HUES6 (cell line): ENCODE measurements around the gene MED27.

Experiments used
- H3K27ac ChIP-seq: 2 replicates; pipeline ENCODE4 v1.7.0; 2013; ENCODE audit warnings: low read depth, mild to moderate bottlenecking, low read length, inconsistent platforms
- H3K27me3 ChIP-seq: 2 replicates; pipeline ENCODE4 v1.6.1; 2013; ENCODE audit warnings: low read length; ENCODE audit not compliant: control insufficient read depth, insufficient read depth
- H3K36me3 ChIP-seq: 2 replicates; pipeline ENCODE4 v1.6.1; 2013; ENCODE audit warnings: low read length; ENCODE audit not compliant: control insufficient read depth, insufficient read depth
- H3K4me1 ChIP-seq: 2 replicates; pipeline ENCODE4 v1.6.1; 2013; ENCODE audit warnings: low read length; ENCODE audit not compliant: control insufficient read depth, insufficient read depth
- H3K4me3 ChIP-seq: 2 replicates; pipeline ENCODE4 v1.5.1; 2013; ENCODE audit warnings: low read depth, low read length
- H3K9ac ChIP-seq: one replicate; pipeline ENCODE4 v1.6.1; 2013; ENCODE audit warnings: mild to moderate bottlenecking, low read length
- H3K9me3 ChIP-seq: 2 replicates; pipeline ENCODE4 v1.6.1; 2013; ENCODE audit warnings: low read depth, low read length; ENCODE audit not compliant: control insufficient read depth, insufficient read depth

MED27 gene

DNA sequence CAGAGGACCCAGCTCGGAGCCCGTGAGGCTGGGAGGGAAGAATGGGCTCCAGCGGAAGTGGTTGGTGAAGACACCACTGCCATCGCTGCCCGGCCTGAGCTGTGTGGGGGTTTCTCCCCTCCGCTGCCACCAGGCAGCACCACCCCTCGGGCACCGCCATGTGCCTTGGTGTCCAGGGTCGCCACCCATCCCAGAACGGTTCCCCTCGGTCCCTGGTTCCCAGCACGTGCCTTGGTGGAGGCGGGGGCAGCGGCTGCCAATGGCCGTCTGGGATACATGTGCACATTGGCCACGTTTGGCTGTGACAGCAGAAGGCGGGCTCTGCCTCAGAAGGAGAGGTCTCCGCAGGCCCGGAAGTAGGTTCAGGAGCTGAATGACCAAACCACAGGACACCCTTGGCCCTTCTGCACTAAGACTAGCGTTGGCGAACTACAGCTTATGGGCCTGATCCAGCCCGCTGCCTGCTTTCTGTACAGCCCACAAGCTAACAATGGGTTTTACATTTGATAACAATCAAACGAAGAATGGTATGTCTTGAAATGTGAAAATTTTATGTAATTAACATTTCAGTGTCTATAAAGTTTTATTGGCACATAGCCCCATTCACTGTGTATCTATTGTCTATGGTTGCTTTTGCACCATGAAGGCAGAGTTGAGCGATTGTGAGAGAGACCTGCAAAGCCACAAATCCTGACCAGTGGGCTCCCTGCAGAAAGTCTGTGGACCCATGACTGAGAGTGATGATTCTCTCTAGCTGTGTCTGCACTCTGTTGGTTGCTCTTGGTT lies 248.1 kb downstream of the MED27 start:
- Histone ChIP-seq H3K9ac (no peak overlapping the region), H3K4me1 (no peaks in the 10 kb centered on the region), H3K9me3 (peaks cover 14% of the 10 kb centered on the region), H3K27me3 (no peaks in the 10 kb centered on the region), H3K27ac (no peak overlapping the region), H3K36me3 (no peaks in the 10 kb centered on the region), H3K4me3 (no peak overlapping the region)

DNA sequence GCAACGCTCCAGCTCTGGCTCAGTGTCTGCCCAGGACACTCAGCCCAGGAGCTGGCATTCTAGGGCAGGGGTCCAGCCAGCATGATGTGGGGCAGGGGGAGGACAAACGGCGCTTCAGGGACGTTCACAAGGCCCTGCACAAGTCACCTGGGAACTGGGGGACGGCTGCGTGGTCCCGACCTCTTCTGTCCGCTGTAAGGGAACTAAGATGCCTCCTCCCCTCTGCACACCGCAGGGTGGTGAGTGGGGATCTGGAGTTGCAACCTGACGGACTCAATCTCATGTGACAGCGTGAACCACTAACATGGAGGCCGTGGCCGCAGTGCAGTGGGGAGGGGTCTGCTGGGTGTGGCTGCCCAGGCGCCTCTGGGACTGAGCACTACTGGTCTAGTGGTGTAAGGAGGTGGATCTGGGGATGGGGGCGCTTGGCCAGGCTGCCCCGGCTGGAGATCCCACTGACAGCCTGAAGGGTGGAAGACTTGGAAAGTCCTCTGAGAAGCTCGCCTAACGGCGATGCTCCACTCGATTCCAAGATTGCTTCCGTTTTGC lies 251.8 kb downstream of the MED27 start:
- Histone ChIP-seq H3K36me3 (no peaks in the 10 kb centered on the region), H3K9ac (no peak overlapping the region), H3K4me1 (no peaks in the 10 kb centered on the region), H3K9me3 (no peaks in the 10 kb centered on the region), H3K4me3 (no peak overlapping the region), H3K27ac (no peak overlapping the region), H3K27me3 (no peaks in the 10 kb centered on the region)

DNA sequence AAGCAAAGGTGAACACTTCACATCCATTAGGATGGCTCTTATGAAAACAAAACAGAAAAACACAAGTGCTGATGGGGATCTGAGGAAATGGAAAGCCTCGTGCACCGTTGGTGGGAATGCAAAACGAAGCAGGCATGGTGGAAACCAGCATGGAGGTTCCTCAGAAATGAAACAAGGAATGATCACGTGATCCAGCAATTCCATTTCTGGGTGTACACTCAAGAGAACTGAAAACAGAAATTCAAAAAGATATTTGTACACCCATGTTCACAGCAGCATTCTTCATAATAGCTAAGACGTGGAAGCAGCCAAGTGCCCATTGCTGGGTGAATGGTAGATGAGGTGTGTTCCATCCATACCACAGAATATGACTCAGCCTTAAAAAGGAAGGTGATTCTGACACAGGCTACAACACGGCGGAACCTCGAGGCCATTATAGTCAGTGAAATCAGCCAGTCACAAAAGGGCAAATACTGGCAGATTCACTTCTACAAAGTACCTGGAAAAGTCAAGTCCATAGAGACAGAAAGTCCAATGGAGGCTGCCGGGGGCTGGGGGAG lies 252.6 kb downstream of the MED27 start:
- H3K27me3 ChIP-seq: no peaks in the 10 kb centered on the region
- no peaks in the 10 kb centered on the region for H3K36me3 ChIP-seq
- H3K4me1 ChIP-seq: no peaks in the 10 kb centered on the region
- H3K27ac ChIP-seq: no peak overlapping the region
- H3K9me3 ChIP-seq: no peaks in the 10 kb centered on the region
- H3K9ac ChIP-seq: no peak overlapping the region
- no peak overlapping the region for H3K4me3 ChIP-seq

DNA sequence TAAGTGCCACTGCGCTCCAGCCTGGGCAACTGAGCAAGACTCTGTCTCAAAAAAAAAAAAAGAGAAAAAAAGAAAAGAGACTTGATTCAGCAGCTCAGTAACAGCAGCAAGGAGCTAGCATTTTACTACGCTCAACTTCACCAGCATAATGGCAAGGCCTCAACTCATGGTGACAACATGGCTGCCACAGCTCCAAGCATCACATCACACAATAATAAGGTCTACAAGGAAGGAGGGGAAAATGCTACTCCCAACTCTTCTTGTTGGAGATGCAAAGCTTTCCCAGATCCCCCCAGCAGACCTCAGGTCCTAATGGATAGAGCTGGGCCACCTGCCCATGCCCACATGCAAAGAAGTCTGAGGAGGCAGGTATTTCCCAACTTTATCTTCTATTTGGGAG lies 253.6 kb downstream of the MED27 start:
- Histone ChIP-seq H3K4me1 (no peaks in the 10 kb centered on the region), H3K9me3 (no peaks in the 10 kb centered on the region), H3K4me3 (no peak overlapping the region), H3K27me3 (no peaks in the 10 kb centered on the region), H3K9ac (no peak overlapping the region), H3K36me3 (no peaks in the 10 kb centered on the region), H3K27ac (no peak overlapping the region)

DNA sequence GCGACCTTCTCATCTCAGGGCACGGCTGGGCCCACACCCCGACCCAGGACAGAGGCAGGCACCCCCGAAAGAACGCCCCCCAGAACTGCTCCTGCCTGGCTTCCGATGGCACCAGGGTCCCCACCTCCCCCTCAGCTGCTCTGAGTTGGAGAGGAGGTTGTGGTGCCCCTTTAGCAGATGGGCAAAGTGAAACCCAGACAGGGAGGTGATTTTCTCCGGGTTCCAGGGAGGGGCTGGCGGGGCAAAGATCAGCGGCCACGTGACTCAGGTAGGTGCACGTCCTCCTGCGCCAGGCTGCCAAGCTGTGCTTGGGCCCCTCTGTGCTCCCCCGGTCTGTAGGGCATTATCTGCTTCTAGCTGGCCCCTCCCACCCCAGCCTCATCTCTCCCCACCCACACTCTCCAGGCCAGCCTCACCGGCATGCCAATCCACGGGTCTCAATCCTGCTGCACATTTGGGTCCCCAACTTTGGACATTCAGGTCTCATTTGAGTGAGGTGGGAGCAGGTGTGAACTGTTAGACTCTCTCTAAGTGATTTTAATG lies 254.6 kb downstream of the MED27 start:
- no peaks in the 10 kb centered on the region for H3K36me3 ChIP-seq

DNA sequence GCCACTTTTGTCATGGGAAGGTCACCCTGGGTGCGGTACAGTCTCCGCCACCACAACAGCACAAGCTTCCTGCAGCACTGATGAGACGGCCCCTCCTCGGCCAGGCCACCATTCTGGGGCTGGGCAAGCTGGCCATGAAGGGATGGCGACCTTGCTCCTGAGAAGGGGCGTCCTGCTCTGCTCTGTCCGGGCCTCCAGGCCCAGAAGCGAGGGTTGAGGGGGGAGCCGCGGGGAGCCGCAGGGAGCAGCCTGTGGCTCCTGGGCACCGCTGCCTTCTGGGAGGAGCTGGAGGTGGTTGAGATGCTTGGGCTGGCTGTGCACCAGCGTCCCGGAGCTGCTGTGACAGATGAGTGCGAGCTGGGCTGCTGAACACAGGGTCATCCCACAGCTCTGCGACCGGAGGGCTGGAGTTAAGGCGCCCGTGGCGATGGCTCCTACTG lies 255.5 kb downstream of the MED27 start:
- no peak overlapping the region for H3K27ac ChIP-seq
- H3K4me3 ChIP-seq: no peak overlapping the region
- H3K9me3 ChIP-seq: no peaks in the 10 kb centered on the region
- H3K36me3 ChIP-seq: no peaks in the 10 kb centered on the region
- H3K9ac ChIP-seq: no peak overlapping the region
- H3K27me3 ChIP-seq: no peaks in the 10 kb centered on the region; the same call in 1 of the 2 replicates
- H3K4me1 ChIP-seq: no peaks in the 10 kb centered on the region

More for the DNA sequence above, 254.6 kb downstream of the MED27 start:
- H3K27me3 ChIP-seq: no peaks in the 10 kb centered on the region; the same call in 1 of the 2 replicates
- H3K27ac ChIP-seq: no peak overlapping the region
- no peaks in the 10 kb centered on the region for H3K4me1 ChIP-seq
- H3K9ac ChIP-seq: no peak overlapping the region
- H3K4me3 ChIP-seq: no peak overlapping the region
- H3K9me3 ChIP-seq: no peaks in the 10 kb centered on the region

DNA sequence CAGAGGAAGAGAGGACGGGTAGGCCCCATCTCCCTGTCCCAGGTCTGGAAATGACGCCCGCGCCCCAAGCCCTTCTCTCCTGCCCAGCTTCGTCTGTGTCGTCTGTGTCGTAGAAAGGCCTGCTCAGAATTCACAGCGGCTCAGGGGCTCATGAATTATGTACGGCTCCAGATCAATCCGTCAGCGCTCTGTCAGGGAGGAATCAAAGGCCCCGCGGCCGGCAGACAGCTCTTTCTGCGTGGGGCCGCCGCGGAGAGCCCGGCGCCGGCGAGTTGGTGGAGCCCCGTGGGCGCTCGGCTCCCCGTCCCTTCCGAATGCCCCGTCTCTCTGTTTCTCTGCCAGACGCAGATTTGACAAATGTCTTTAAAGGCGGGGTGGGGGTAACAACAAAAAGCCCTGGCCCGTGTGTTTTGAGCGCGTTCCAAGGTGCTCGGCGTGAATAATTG lies 255.9 kb downstream of the MED27 start:
- Histone ChIP-seq H3K27ac (no peak overlapping the region), H3K27me3 (no peaks in the 10 kb centered on the region; the same call in 1 of the 2 replicates), H3K9ac (no peak overlapping the region), H3K36me3 (no peaks in the 10 kb centered on the region), H3K4me1 (no peaks in the 10 kb centered on the region), H3K9me3 (no peaks in the 10 kb centered on the region), H3K4me3 (no peak overlapping the region)

DNA sequence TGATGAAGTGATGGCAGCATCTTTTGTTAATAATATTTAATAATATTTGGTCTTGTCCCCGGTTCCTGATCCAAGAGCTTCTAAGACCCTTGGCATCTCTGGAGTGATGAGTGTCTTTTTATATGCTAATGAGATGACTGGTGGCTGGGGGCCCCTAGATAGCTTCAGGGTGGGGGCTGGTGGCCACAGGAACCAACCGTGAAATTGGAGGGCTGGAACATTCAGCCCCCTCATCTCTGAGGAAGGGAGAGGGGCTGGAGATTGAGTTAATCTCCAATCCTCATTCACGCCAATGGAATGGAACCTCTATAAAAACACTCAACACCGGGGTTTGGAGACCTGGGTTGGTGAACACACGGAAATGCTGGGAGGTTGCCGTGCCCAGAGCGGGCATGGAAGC lies 261.6 kb downstream of the MED27 start:
- Histone ChIP-seq H3K27ac (no peak overlapping the region), H3K9ac (no peak overlapping the region), H3K36me3 (no peaks in the 10 kb centered on the region), H3K9me3 (no peaks in the 10 kb centered on the region), H3K4me3 (no peak overlapping the region), H3K4me1 (no peaks in the 10 kb centered on the region), H3K27me3 (peaks cover 2% of the 10 kb centered on the region; the same call in 1 of the 2 replicates)

DNA sequence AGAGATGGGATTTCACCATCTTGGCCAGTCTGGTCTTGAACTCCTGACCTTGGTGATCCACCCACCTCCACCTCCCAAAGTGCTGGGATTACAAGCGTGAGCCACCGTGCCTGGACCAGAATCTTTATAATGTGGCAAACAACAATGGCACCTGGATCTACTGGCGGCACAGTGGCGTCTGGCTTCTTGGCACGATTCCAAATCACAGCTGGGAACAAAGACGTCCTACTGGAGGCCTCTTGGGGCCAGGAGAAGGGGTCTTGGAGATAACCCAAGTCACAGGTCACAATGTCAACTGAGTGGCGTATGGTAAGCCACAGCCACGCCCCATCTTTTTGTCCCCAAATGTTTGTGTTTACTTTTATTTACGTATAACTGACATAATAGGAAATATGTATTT lies 262.0 kb downstream of the MED27 start:
- Histone ChIP-seq H3K4me1 (no peaks in the 10 kb centered on the region), H3K36me3 (no peaks in the 10 kb centered on the region), H3K9me3 (no peaks in the 10 kb centered on the region), H3K27me3 (peaks cover 2% of the 10 kb centered on the region; the same call in 1 of the 2 replicates), H3K9ac (no peak overlapping the region), H3K4me3 (no peak overlapping the region), H3K27ac (no peak overlapping the region)

DNA sequence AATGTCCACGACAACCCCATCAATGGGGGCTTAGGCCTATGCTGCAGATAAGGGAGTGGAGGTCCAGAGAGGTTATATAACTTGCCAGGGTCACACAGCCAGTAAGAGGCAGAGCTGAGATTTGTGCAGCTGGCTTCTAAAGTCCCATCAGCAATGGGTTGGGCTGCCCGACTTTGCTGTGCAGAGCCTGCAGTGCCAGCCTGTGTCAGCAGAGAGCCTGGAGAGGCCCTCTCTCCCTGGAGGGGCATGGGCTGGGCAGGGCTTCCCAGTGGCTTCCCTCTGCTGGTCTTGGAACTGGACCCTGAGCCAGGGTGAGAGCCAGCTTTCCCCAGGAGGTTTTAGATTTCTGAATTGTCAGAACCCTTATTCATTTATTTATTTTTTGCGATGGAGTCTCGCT lies 262.6 kb downstream of the MED27 start:
- Histone ChIP-seq H3K27me3 (peaks cover 2% of the 10 kb centered on the region; the same call in 1 of the 2 replicates), H3K9ac (no peak overlapping the region), H3K4me1 (no peaks in the 10 kb centered on the region), H3K4me3 (no peak overlapping the region), H3K36me3 (no peaks in the 10 kb centered on the region), H3K27ac (no peak overlapping the region), H3K9me3 (no peaks in the 10 kb centered on the region)
